HCT116 (cell line): ENCODE data around the gene KREMEN2. TPM values are rescaled to one million over a fixed set of nuclear protein-coding genes. Genes with fewer than 3 reads are reported as not detected.
A peak's percentile ranks its signal among the peaks of the same experiment; 100 is the strongest.

Experiments used
- ATAC-seq: fragments of 200-7000 bp; cut with Tn5 transposase; 2 replicates; pipeline ENCODE4 v1.9.1; 2020; ENCODE audit warnings: mild to moderate bottlenecking, moderate library complexity
- BruUV-seq: library from RNA; stranded (reverse); fragments of 400-500 nt; replicated peaks from 2 replicates; lab custom pipeline; 2021; lab: Mats Ljungman, UMichigan
- CTCF ChIA-PET: fragments of 300-600 bp; sonication (Branson Sonifier 250); formaldehyde crosslinking; loops from one replicate; lab custom pipeline; 2021; ENCODE audit warnings: antibody characterized with exemption; lab: Charles Lee
- POLR2A ChIA-PET: fragments of 300-600, 350-600 bp; sonication (Branson Sonifier 250); formaldehyde crosslinking; loops from one replicate; lab custom pipeline; 2021; ENCODE audit warnings: antibody characterized with exemption; lab: Charles Lee
- RAD21 ChIA-PET, 2 experiments: fragments of 300-600 bp; sonication (Branson Sonifier 250); formaldehyde crosslinking; loops; one replicate each; lab custom pipeline; 2023; ENCODE audit warnings: low total read pairs in 2 of 2; ENCODE audit not compliant: uncharacterized antibody in 2 of 2, unreplicated experiment in 2 of 2, low non-redundant PET in 1 of 2; lab: Charles Lee
- DNase-seq: peaks from one replicate; pipeline ENCODE4 v3.0.0-alpha.2; 2010; ENCODE audit warnings: low read depth, low spot score
- H2AFZ ChIP-seq: fragments of 200-600 bp; shearing (Covaris generic), sonication (generic); 2 replicates; pipeline ENCODE4 v1.6.1; 2017; ENCODE audit warnings: low read depth, mixed run types, mixed read lengths, antibody characterized with exemption, low read length; ENCODE audit not compliant: poor library complexity, severe bottlenecking
- H3K27ac ChIP-seq: 2 replicates; pipeline ENCODE4 v1.5.1; 2012; ENCODE audit warnings: low read depth, low read length
- H3K27me3 ChIP-seq: fragments of 200-600 bp; sonication (generic); 2 replicates; pipeline ENCODE4 v1.6.1; 2016; ENCODE audit warnings: mixed run types, low read length, mixed read lengths; ENCODE audit not compliant: insufficient read depth
- H3K36me3 ChIP-seq, 2 experiments: fragments of 200-500 bp in 1 of 2; fragments of 200-600 bp in 1 of 2; sonication (Bioruptor generic) in 1 of 2; sonication (generic) in 1 of 2; 2 replicates each; pipeline versions ENCODE4 v1.5.1 to v1.6.1; 2014 to 2016; ENCODE audit warnings: low read length in 2 of 2, inconsistent platforms in 1 of 2, mixed read lengths in 1 of 2, mixed run types in 1 of 2; ENCODE audit not compliant: insufficient read depth in 2 of 2, control insufficient read depth in 1 of 2
- H3K4me1 ChIP-seq, 2 experiments: fragments of 200-600 bp in 1 of 2; sonication (generic) in 1 of 2; 2 replicates each; pipeline versions ENCODE4 v1.5.1 to v1.6.1; 2012 to 2017; ENCODE audit warnings: low read length in 2 of 2, inconsistent platforms in 1 of 2, mild to moderate bottlenecking in 1 of 2, mixed read lengths in 1 of 2, mixed run types in 1 of 2, moderate library complexity in 1 of 2; ENCODE audit not compliant: insufficient read depth in 2 of 2, control insufficient read depth in 1 of 2
- H3K4me2 ChIP-seq: fragments of 200-600 bp; sonication (generic); 2 replicates; pipeline ENCODE4 v1.6.1; 2017; ENCODE audit warnings: mixed run types, low read length, mixed read lengths
- H3K4me3 ChIP-seq, 2 experiments: fragments of 200-600 bp in 1 of 2; sonication (generic) in 1 of 2; replicated peaks in 1 of 2; 2 replicates each; pipeline ENCODE4 v1.5.1; 2011 to 2016; ENCODE audit warnings: low read length in 2 of 2, control low read depth in 1 of 2, low read depth in 1 of 2, mild to moderate bottlenecking in 1 of 2, mixed read lengths in 1 of 2, mixed run types in 1 of 2
- H3K79me2 ChIP-seq: fragments of 200-600 bp; sonication (generic); 2 replicates; pipeline ENCODE4 v1.6.1; 2017; ENCODE audit warnings: mild to moderate bottlenecking, mixed run types, low read length, moderate library complexity, mixed read lengths; ENCODE audit not compliant: insufficient read depth
- H3K9ac ChIP-seq: fragments of 200-600 bp; sonication (generic); 2 replicates; pipeline ENCODE4 v1.6.1; 2016; ENCODE audit warnings: low read length, mixed read lengths
- H3K9me2 ChIP-seq: fragments of 200-600 bp; sonication (generic), shearing (Covaris generic); 2 replicates; pipeline ENCODE4 v1.6.1; 2017; ENCODE audit warnings: mixed run types, mild to moderate bottlenecking, moderate library complexity; ENCODE audit not compliant: insufficient read depth
- H3K9me3 ChIP-seq, 2 experiments: fragments of 200-500 bp in 1 of 2; fragments of 200-600 bp in 1 of 2; sonication (Bioruptor generic) in 1 of 2; sonication (generic) in 1 of 2; 2 replicates each; pipeline ENCODE4 v1.6.1; 2014 to 2017; ENCODE audit warnings: low read length in 2 of 2, mixed read lengths in 2 of 2, inconsistent platforms in 1 of 2, low read depth in 1 of 2, mild to moderate bottlenecking in 1 of 2, mixed run types in 1 of 2, moderate library complexity in 1 of 2; ENCODE audit not compliant: control insufficient read depth in 1 of 2, insufficient read depth in 1 of 2
- H4K20me1 ChIP-seq: fragments of 200-600 bp; sonication (generic), shearing (Covaris generic); 2 replicates; pipeline ENCODE4 v1.6.1; 2017; ENCODE audit warnings: mixed run types, mild to moderate bottlenecking, moderate library complexity; ENCODE audit not compliant: insufficient read depth
- EZH2phosphoT487 ChIP-seq: fragments of 200-600 bp; IDR thresholded peaks from 2 replicates; pipeline ENCODE4 v1.6.1; 2018; ENCODE audit warnings: antibody characterized with exemption, borderline replicate concordance
- RAD21 ChIP-seq: IDR thresholded peaks from 2 replicates; pipeline ENCODE4 v1.6.1; 2012; ENCODE audit warnings: low read depth, mild to moderate bottlenecking
- SP1 ChIP-seq: IDR thresholded peaks from 2 replicates; pipeline ENCODE4 v1.6.1; 2012; ENCODE audit warnings: low read depth
- TCF7L2 ChIP-seq: IDR thresholded peaks from 2 replicates; pipeline ENCODE4 v1.7.0; 2011; ENCODE audit warnings: borderline replicate concordance, inconsistent platforms; ENCODE audit not compliant: insufficient read depth, insufficient read length; ENCODE audit errors: extremely low read depth
- intact Hi-C: fragments of 100-400 bp; cut with micrococcal nuclease; formaldehyde crosslinking; loops from 2 replicates; pipeline ENCODE4 v1.10.0; 2022
- total RNA-seq: library from RNA; stranded (reverse); gene quantifications from one replicate; pipeline ENCODE4 v1.2.1, GENCODE V29; 2021; ENCODE audit not compliant: unreplicated experiment
- TF ChIP-seq, protein P1 (sequence below), 3 experiments: fragments of 200-600 bp in 1 of 3; sonication (generic) in 1 of 3; IDR thresholded peaks in 2 of 3; conservative IDR thresholded peaks in 1 of 3; 2 replicates each; pipeline ENCODE4 v1.5.1; 2012 to 2017; ENCODE audit warnings: low read depth in 2 of 3, low read length in 2 of 3, antibody characterized with exemption in 1 of 3, borderline replicate concordance in 1 of 3, control low read depth in 1 of 3, mild to moderate bottlenecking in 1 of 3, mixed read lengths in 1 of 3, mixed run types in 1 of 3, moderate library complexity in 1 of 3; ENCODE audit not compliant: insufficient read depth in 1 of 3
- TF ChIP-seq, protein P2 (sequence below): IDR thresholded peaks from 2 replicates; pipeline ENCODE4 v1.6.1; 2011; ENCODE audit warnings: mild to moderate bottlenecking, low read length, moderate library complexity; ENCODE audit not compliant: insufficient replicate concordance; ENCODE audit errors: extremely low read depth

Gene KREMEN2
- total RNA-seq, 1 experiment from 2014 or later: 14.1 TPM

GRCh38 chr16:2983706-2984136 is 19.6 kb downstream of the KREMEN2 start:
- Histone ChIP-seq H2AFZ (peak overlapping the region; percentile 61), H3K9ac (peak overlapping the region; percentile 52), H3K36me3 (no peaks in the 10 kb centered on the region), H3K4me1 (peaks cover 24 to 48% of the 10 kb centered on the region in 2 experiments), H3K9me3 (no peaks in the 10 kb centered on the region), H4K20me1 (no peaks in the 10 kb centered on the region), H3K79me2 (peaks cover 14% of the 10 kb centered on the region), H3K4me2 (peak overlapping the region; percentile 68), H3K27ac (peak overlapping the region; percentile 46), H3K27me3 (no peaks in the 10 kb centered on the region), H3K4me3 (peak overlapping the region; percentile 34 to 44), H3K9me2 (no peaks in the 10 kb centered on the region)
- ChIA-PET RAD21 (no interaction called here), CTCF (interaction anchor here (0.9 to 1.6 kb wide), 4 partner anchors 14 to 38 kb away, joined by 3 to 5 read pairs (median 4); partner anchors contain the start of gene KREMEN2), POLR2A (interaction anchor here (0.9 to 1.3 kb wide), 2 partner anchors 12 to 116 kb away, joined by 3 to 4 read pairs; no protein-coding TSS in a partner anchor)
- peak; percentile 61 for DNase-seq
- TF ChIP-seq, protein P1, sequence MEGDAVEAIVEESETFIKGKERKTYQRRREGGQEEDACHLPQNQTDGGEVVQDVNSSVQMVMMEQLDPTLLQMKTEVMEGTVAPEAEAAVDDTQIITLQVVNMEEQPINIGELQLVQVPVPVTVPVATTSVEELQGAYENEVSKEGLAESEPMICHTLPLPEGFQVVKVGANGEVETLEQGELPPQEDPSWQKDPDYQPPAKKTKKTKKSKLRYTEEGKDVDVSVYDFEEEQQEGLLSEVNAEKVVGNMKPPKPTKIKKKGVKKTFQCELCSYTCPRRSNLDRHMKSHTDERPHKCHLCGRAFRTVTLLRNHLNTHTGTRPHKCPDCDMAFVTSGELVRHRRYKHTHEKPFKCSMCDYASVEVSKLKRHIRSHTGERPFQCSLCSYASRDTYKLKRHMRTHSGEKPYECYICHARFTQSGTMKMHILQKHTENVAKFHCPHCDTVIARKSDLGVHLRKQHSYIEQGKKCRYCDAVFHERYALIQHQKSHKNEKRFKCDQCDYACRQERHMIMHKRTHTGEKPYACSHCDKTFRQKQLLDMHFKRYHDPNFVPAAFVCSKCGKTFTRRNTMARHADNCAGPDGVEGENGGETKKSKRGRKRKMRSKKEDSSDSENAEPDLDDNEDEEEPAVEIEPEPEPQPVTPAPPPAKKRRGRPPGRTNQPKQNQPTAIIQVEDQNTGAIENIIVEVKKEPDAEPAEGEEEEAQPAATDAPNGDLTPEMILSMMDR (IDR thresholded peaks at IDR 0.05 in 2 of 3, conservative IDR thresholded peaks at IDR 0.05 in 1 of 3; ENCODE audit: borderline replicate concordance in 1 of 3, insufficient read depth in 1 of 3, low read depth in 2 of 3, low read length in 2 of 3): peak in 2 of 3 experiments; percentile 80 to 89; a peak in 5 of 6 replicates
- no peak for TF ChIP-seq SP1
- TF ChIP-seq RAD21: peak; percentile 85; the same call in 1 of the 2 replicates
- TF ChIP-seq, protein P2, sequence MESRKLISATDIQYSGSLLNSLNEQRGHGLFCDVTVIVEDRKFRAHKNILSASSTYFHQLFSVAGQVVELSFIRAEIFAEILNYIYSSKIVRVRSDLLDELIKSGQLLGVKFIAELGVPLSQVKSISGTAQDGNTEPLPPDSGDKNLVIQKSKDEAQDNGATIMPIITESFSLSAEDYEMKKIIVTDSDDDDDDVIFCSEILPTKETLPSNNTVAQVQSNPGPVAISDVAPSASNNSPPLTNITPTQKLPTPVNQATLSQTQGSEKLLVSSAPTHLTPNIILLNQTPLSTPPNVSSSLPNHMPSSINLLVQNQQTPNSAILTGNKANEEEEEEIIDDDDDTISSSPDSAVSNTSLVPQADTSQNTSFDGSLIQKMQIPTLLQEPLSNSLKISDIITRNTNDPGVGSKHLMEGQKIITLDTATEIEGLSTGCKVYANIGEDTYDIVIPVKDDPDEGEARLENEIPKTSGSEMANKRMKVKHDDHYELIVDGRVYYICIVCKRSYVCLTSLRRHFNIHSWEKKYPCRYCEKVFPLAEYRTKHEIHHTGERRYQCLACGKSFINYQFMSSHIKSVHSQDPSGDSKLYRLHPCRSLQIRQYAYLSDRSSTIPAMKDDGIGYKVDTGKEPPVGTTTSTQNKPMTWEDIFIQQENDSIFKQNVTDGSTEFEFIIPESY: peak; percentile 55
- TF ChIP-seq EZH2phosphoT487: no peak
- TF ChIP-seq TCF7L2: peak; percentile 64
- no TSS peak for BruUV-seq
- peak; percentile 64 for ATAC-seq
- intact Hi-C loops: loop anchor here (5.0 kb wide), 1 partner anchor 39 kb away; the partner anchor contains the start of genes HCFC1R1, THOC6 and TNFRSF12A
